ENCODE data around the gene SAPCD2. TPM values are rescaled to one million over a fixed set of nuclear protein-coding genes. Genes with fewer than 3 reads are reported as not detected.

SAPCD2 gene
- total and polyA plus RNA-seq, 2 experiments from 2014 or later, result 13.4 to 60.3 TPM

GRCh38 chr9:137021979-137022661 is 48.2 kb downstream of the SAPCD2 start:
- Histone ChIP-seq H3K9me2 (ENCODE audit: insufficient read depth) (no peaks in the 10 kb centered on the region), H2AFZ (no peak overlapping the region), H3K36me3 (ENCODE audit: insufficient read depth) (no peaks in the 10 kb centered on the region), H3K4me3 (no peak overlapping the region), H3F3A (replicated peaks; ENCODE audit: low read depth) (0 out of 2 replicates have a peak, but pooled peaks cover 3% of the 10 kb centered on the region), H3K27me3 (ENCODE audit: insufficient read depth) (peaks cover 6% of the 10 kb centered on the region), H3K79me2 (replicated peaks; ENCODE audit: insufficient read depth) (no peaks in the 10 kb centered on the region), H3K27ac (ENCODE audit: low read depth) (no peak overlapping the region), H3K4me1 (ENCODE audit: insufficient read depth) (peaks cover 4% of the 10 kb centered on the region; the same call in 1 of the 2 replicates), H4K20me1 (replicated peaks; ENCODE audit: insufficient read depth) (no peaks in the 10 kb centered on the region), H3K4me2 (no peak overlapping the region)
- TF ChIP-seq REST (IDR thresholded peaks at IDR 0.05; ENCODE audit: unreplicated experiment) (peak; percentile 14), NANOG (IDR thresholded peaks at IDR 0.05; ENCODE audit: borderline replicate concordance) (no peak), STAT1 (IDR thresholded peaks at IDR 0.05; ENCODE audit: unreplicated experiment) (peak; percentile 86), EZH2 (IDR thresholded peaks at IDR 0.05; ENCODE audit: low read depth, unreplicated experiment) (no peak)
- TF ChIP-seq, protein P1, sequence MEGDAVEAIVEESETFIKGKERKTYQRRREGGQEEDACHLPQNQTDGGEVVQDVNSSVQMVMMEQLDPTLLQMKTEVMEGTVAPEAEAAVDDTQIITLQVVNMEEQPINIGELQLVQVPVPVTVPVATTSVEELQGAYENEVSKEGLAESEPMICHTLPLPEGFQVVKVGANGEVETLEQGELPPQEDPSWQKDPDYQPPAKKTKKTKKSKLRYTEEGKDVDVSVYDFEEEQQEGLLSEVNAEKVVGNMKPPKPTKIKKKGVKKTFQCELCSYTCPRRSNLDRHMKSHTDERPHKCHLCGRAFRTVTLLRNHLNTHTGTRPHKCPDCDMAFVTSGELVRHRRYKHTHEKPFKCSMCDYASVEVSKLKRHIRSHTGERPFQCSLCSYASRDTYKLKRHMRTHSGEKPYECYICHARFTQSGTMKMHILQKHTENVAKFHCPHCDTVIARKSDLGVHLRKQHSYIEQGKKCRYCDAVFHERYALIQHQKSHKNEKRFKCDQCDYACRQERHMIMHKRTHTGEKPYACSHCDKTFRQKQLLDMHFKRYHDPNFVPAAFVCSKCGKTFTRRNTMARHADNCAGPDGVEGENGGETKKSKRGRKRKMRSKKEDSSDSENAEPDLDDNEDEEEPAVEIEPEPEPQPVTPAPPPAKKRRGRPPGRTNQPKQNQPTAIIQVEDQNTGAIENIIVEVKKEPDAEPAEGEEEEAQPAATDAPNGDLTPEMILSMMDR (conservative IDR thresholded peaks at IDR 0.05; ENCODE audit: low read depth in 2 of 2), result 0 out of 4 replicates have a peak, but pooled peaks of 1 of the 2 experiments have one; percentile 13
- Mint-ChIP-seq H3K27me3 (ENCODE audit: insufficient read depth, low read depth, poor library complexity) (peaks cover 15% of the 10 kb centered on the region), H3K27ac (no peak overlapping the region), H3K9me3 (no peaks in the 10 kb centered on the region), H3K36me3 (ENCODE audit: low read depth) (no peaks in the 10 kb centered on the region), H3K4me3 (no peak overlapping the region; the same call in 2 of the 3 replicates), H3K4me1 (no peaks in the 10 kb centered on the region; the same call in 2 of the 3 replicates)
- peak; percentile 90 for ATAC-seq
- DNase-seq (ENCODE audit: low spot score), result peak; percentile 98

DNA sequence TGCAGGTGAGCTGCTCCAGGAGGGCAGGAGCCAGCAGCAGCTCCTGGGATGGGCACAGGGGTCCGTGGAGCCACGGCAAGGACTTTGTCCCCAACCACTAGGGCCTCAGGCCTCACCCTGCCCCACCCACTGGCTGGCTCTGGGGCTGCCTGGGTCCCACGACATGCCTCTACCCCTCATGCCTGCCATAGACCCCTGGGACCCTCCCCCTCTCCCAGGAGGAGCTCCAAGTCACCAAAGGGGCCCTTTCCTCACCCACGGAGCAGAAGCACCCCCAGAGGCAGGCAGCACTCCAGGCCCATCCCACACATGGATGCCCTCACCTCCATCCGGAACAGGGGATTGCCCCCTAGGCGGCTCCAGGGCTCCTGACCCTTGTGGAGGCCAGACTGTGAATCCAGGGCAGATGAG is 48.8 kb downstream of the SAPCD2 start:
- no peaks in the 10 kb centered on the region for H3K79me2 ChIP-seq (replicated peaks; ENCODE audit: insufficient read depth)
- 0 out of 2 replicates have a peak, but pooled peaks cover 3% of the 10 kb centered on the region for H3F3A ChIP-seq (replicated peaks; ENCODE audit: low read depth)
- 0 out of 3 replicates have a peak, but pooled peaks cover 2% of the 10 kb centered on the region for H3K36me3 Mint-ChIP-seq (ENCODE audit: low read depth)
- H3K27ac Mint-ChIP-seq, result no peak overlapping the region
- DNase-seq (ENCODE audit: low spot score) (no peak), ATAC-seq (no peak)
- H2AFZ ChIP-seq, result no peak overlapping the region
- peaks cover under 1% of the 10 kb centered on the region; the same call in 1 of the 2 replicates for H3K27me3 ChIP-seq (ENCODE audit: insufficient read depth)
- no peaks in the 10 kb centered on the region for H3K9me2 ChIP-seq (ENCODE audit: insufficient read depth)
- peaks cover 4% of the 10 kb centered on the region; the same call in 1 of the 2 replicates for H3K4me1 ChIP-seq (ENCODE audit: insufficient read depth)
- no peaks in the 10 kb centered on the region; the same call in 2 of the 3 replicates for H3K4me1 Mint-ChIP-seq
- H3K27me3 Mint-ChIP-seq (ENCODE audit: insufficient read depth, low read depth, poor library complexity), result peaks cover 14% of the 10 kb centered on the region
- H3K9me3 Mint-ChIP-seq, result no peaks in the 10 kb centered on the region
- H3K4me3 ChIP-seq, result no peak overlapping the region
- no peaks in the 10 kb centered on the region for H3K36me3 ChIP-seq (ENCODE audit: insufficient read depth)
- no peak overlapping the region for H3K27ac ChIP-seq (ENCODE audit: low read depth)
- H4K20me1 ChIP-seq (replicated peaks; ENCODE audit: insufficient read depth), result no peaks in the 10 kb centered on the region
- no peak overlapping the region for H3K4me3 Mint-ChIP-seq
- no peak overlapping the region for H3K4me2 ChIP-seq
- TF ChIP-seq EZH2phosphoT487 (IDR thresholded peaks at IDR 0.05; ENCODE audit: unreplicated experiment) (no peak), POLR2AphosphoS5 (IDR thresholded peaks at IDR 0.05; ENCODE audit: low read depth) (no peak), ZNF331 (CRISPR knock-in tag; IDR thresholded peaks at IDR 0.05; ENCODE audit: low read depth) (no peak), EZH2 (IDR thresholded peaks at IDR 0.05; ENCODE audit: low read depth, unreplicated experiment) (no peak), ZNF114 (CRISPR knock-in tag; IDR thresholded peaks at IDR 0.05) (no peak), JUNB (IDR thresholded peaks at IDR 0.05; ENCODE audit: unreplicated experiment) (no peak), NANOG (IDR thresholded peaks at IDR 0.05; ENCODE audit: borderline replicate concordance) (no peak), STAT1 (IDR thresholded peaks at IDR 0.05; ENCODE audit: unreplicated experiment) (no peak)
- TF ChIP-seq, protein P2, sequence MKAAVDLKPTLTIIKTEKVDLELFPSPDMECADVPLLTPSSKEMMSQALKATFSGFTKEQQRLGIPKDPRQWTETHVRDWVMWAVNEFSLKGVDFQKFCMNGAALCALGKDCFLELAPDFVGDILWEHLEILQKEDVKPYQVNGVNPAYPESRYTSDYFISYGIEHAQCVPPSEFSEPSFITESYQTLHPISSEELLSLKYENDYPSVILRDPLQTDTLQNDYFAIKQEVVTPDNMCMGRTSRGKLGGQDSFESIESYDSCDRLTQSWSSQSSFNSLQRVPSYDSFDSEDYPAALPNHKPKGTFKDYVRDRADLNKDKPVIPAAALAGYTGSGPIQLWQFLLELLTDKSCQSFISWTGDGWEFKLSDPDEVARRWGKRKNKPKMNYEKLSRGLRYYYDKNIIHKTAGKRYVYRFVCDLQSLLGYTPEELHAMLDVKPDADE (IDR thresholded peaks at IDR 0.05), result no peak
